Measurements from ENCODE around the gene USP9X.
"Not testable (repeated sequence)": the region's sequence is repeated elsewhere in the genome, so short reads cannot be mapped to it uniquely, and the experiment has no call there.

USP9X gene

DNA sequence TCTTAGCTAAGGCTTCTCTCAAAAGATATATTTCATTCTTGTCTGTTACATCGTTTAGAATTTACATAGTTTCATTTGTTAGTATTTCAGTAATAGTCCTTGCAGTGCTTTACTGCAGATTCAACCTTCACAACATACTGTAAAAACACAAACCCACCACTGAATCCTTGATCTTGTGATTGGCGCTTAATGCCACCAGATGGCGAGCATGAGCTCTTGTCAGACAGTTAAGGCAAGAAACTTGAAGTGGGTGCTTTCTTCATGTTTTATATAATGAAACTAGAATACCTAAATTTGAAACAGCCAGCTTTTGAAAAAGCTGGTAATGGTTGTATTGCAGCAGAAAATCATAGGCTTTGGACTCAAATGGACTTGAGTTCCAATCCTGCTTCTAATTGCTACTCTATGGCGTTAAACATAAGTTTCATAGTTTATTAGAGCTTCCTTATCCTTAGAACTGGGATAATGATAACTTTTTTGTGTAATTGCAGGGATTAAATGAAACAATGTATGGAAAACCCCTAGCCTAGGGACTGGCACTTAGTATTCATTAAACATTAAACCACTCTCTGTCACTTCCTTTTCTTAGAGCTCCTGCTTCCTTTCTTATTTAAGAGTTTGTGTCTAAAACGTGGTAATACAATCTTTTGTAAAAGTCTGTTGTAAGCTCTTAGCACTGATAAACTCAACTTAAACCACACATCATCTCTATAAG, 95.1 kb downstream of the USP9X start:
- TF ChIP-seq POLR2AphosphoS5 (IDR thresholded peaks at IDR 0.05; ENCODE audit: low read depth): no peak
- TF ChIP-seq GABPA (IDR thresholded peaks at IDR 0.05; ENCODE audit: low read depth): no peak
- TF ChIP-seq, protein P1, sequence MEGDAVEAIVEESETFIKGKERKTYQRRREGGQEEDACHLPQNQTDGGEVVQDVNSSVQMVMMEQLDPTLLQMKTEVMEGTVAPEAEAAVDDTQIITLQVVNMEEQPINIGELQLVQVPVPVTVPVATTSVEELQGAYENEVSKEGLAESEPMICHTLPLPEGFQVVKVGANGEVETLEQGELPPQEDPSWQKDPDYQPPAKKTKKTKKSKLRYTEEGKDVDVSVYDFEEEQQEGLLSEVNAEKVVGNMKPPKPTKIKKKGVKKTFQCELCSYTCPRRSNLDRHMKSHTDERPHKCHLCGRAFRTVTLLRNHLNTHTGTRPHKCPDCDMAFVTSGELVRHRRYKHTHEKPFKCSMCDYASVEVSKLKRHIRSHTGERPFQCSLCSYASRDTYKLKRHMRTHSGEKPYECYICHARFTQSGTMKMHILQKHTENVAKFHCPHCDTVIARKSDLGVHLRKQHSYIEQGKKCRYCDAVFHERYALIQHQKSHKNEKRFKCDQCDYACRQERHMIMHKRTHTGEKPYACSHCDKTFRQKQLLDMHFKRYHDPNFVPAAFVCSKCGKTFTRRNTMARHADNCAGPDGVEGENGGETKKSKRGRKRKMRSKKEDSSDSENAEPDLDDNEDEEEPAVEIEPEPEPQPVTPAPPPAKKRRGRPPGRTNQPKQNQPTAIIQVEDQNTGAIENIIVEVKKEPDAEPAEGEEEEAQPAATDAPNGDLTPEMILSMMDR (IDR thresholded peaks at IDR 0.05; ENCODE audit: insufficient read depth, low read length): peak; percentile 32
- TF ChIP-seq SPI1 (IDR thresholded peaks at IDR 0.05; ENCODE audit: borderline replicate concordance, low read depth): peak; percentile 31; the same call in 1 of the 2 replicates
- TF ChIP-seq, protein P2, sequence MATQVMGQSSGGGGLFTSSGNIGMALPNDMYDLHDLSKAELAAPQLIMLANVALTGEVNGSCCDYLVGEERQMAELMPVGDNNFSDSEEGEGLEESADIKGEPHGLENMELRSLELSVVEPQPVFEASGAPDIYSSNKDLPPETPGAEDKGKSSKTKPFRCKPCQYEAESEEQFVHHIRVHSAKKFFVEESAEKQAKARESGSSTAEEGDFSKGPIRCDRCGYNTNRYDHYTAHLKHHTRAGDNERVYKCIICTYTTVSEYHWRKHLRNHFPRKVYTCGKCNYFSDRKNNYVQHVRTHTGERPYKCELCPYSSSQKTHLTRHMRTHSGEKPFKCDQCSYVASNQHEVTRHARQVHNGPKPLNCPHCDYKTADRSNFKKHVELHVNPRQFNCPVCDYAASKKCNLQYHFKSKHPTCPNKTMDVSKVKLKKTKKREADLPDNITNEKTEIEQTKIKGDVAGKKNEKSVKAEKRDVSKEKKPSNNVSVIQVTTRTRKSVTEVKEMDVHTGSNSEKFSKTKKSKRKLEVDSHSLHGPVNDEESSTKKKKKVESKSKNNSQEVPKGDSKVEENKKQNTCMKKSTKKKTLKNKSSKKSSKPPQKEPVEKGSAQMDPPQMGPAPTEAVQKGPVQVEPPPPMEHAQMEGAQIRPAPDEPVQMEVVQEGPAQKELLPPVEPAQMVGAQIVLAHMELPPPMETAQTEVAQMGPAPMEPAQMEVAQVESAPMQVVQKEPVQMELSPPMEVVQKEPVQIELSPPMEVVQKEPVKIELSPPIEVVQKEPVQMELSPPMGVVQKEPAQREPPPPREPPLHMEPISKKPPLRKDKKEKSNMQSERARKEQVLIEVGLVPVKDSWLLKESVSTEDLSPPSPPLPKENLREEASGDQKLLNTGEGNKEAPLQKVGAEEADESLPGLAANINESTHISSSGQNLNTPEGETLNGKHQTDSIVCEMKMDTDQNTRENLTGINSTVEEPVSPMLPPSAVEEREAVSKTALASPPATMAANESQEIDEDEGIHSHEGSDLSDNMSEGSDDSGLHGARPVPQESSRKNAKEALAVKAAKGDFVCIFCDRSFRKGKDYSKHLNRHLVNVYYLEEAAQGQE (IDR thresholded peaks at IDR 0.05; ENCODE audit: insufficient replicate concordance, low read depth): no peak
- DNase-seq (ENCODE audit: low read depth in 1 of 2, low spot score in 1 of 2): peak; percentile 20 to 51
- Histone ChIP-seq H3K27ac (replicated peaks) (no peak overlapping the region), H3K27me3 (ENCODE audit: insufficient read depth, poor library complexity, severe bottlenecking) (no peaks in the 10 kb centered on the region), H3K4me3 (replicated peaks; ENCODE audit: insufficient read depth, low read length) (no peak overlapping the region)

DNA sequence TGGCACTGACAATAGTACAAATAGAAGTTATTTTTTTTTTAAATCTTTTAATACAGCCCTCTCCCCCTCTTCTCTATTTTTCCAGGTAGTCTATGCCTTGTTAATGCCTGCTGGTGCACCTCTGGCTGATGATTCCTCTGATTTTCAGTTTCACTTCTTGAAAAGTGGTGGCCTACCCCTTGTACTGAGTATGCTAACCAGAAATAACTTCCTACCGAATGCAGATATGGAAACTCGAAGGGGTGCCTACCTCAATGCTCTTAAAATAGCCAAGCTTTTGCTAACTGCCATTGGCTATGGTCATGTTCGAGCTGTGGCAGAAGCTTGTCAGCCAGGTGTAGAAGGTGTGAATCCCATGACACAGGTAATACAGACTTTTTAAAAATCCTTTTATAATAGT, 99.1 kb downstream of the USP9X start:
- TF ChIP-seq GABPA (IDR thresholded peaks at IDR 0.05; ENCODE audit: low read depth) (no peak), POLR2AphosphoS5 (IDR thresholded peaks at IDR 0.05; ENCODE audit: low read depth) (no peak), SPI1 (IDR thresholded peaks at IDR 0.05; ENCODE audit: borderline replicate concordance, low read depth) (no peak)
- TF ChIP-seq, protein P1 (IDR thresholded peaks at IDR 0.05; ENCODE audit: insufficient read depth, low read length): no peak
- TF ChIP-seq, protein P2 (IDR thresholded peaks at IDR 0.05; ENCODE audit: insufficient replicate concordance, low read depth): no peak
- no peak for DNase-seq (ENCODE audit: low read depth in 1 of 2, low spot score in 1 of 2)
- H3K27me3 ChIP-seq (ENCODE audit: insufficient read depth, poor library complexity, severe bottlenecking): no peaks in the 10 kb centered on the region
- H3K27ac ChIP-seq (replicated peaks): no peak overlapping the region
- no peak overlapping the region for H3K4me3 ChIP-seq (replicated peaks; ENCODE audit: insufficient read depth, low read length)

DNA sequence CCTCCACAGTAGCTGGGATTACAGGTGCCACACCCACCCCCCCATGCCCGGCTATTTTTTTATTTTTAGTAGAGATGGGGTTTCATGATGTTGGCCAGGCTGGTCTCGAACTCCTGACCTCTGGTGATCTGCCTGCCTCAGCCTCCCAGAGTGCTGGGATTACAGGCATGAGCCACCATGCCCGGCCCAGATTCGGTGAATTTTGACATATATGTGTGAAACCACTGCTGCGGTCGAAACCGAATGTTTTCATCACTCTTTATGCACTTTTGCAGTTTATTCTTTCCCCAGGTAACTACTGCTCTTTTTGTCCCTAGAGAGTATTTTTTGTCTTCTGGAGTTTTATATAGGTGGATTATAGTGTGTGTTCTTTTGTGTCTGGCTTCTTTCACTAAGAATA, 101.7 kb downstream of the USP9X start:
- DNase-seq (ENCODE audit: low read depth in 1 of 2, low spot score in 1 of 2); H3K27me3 ChIP-seq (ENCODE audit: insufficient read depth, poor library complexity, severe bottlenecking); H3K27ac ChIP-seq (replicated peaks); H3K4me3 ChIP-seq (replicated peaks; ENCODE audit: insufficient read depth, low read length): not testable (repeated sequence)

DNA sequence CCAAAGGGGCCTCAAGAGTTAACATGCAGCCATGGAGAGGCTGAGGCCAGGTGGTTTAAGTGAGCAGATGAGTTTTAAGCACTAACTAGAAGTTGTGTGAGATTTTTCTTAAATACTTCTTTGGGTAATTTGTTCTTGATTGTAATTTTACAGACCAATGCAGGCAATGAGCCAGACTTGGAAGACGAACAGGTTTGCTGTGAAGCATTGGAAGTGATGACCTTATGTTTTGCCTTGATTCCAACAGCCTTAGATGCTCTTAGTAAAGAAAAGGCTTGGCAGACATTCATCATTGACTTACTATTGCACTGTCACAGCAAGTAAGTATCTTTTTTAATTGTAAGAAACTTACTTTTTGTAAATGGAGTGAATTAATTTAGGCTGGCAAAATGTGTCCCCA, 103.9 kb downstream of the USP9X start:
- H3K27me3 ChIP-seq (ENCODE audit: insufficient read depth, poor library complexity, severe bottlenecking): no peaks in the 10 kb centered on the region
- no peak for TF ChIP-seq GABPA (IDR thresholded peaks at IDR 0.05; ENCODE audit: low read depth)
- TF ChIP-seq, protein P2 (IDR thresholded peaks at IDR 0.05; ENCODE audit: insufficient replicate concordance, low read depth): no peak
- no peak for DNase-seq (ENCODE audit: low read depth in 1 of 2, low spot score in 1 of 2)
- H3K4me3 ChIP-seq (replicated peaks; ENCODE audit: insufficient read depth, low read length): no peak overlapping the region
- no peak overlapping the region for H3K27ac ChIP-seq (replicated peaks)

Measured in HL-60 (cell line).